ENCODE measurements around the gene SENP7. TPM values are rescaled to one million over a fixed set of nuclear protein-coding genes. Genes with fewer than 3 reads are reported as not detected.

Gene SENP7
- total and polyA plus RNA-seq, 2 experiments from 2014 or later = 3.5 to 8.2 TPM

DNA sequence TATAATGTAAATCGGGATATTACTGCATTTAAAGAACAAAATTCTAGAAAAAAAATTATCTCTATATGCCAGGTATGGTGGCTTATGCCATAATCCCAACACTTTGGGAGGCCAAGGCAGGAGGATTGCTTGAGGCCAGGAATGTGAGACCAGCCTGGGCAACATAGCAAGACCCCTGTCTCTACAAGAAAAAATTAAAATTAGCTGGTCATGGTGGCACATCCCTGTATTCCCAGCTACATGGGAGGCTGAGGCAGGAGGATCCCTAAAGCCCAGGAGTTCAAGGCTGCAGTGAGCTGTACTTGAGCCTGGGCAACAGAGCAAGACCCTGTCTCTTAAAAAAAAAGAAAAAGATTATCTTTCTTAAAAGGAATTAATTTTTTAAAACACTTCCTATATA is 12.8 kb downstream of the SENP7 start:
- no peaks in the 10 kb centered on the region for H3K9me3 ChIP-seq (ENCODE audit: low read depth)
- no peak for TF ChIP-seq EZH2phosphoT487 (IDR thresholded peaks at IDR 0.05; ENCODE audit: insufficient read depth, low read depth)
- H3K27me3 ChIP-seq (replicated peaks; ENCODE audit: insufficient read depth) = no peaks in the 10 kb centered on the region
- H3K27ac ChIP-seq = no peak overlapping the region
- DNase-seq = no peak
- H3F3A ChIP-seq (ENCODE audit: insufficient read depth) = no peaks in the 10 kb centered on the region
- H3K79me2 ChIP-seq (ENCODE audit: insufficient read depth) = peaks cover 24% of the 10 kb centered on the region
- WGBS, 2 experiments (ENCODE audit: low coverage in 1 of 2, low lambda C conversion rate in 2 of 2, missing lambda C conversion rate in 2 of 2) = 100% methylated on average over 1 of the region's 1 CpG
- in situ Hi-C loops (cut with MboI) = no loop called here
- H3K36me3 ChIP-seq (ENCODE audit: low read depth) = no peaks in the 10 kb centered on the region
- H4K20me1 ChIP-seq (ENCODE audit: insufficient read depth) = no peaks in the 10 kb centered on the region
- no peak overlapping the region for H2AFZ ChIP-seq
- no peaks in the 10 kb centered on the region for H3K4me1 ChIP-seq (ENCODE audit: insufficient read depth)
- no peak overlapping the region for H3K9ac ChIP-seq
- no peak overlapping the region for H3K4me2 ChIP-seq (ENCODE audit: unreplicated experiment)
- no peak overlapping the region for H3K4me3 ChIP-seq
- no peaks in the 10 kb centered on the region for H3K9me2 ChIP-seq (ENCODE audit: insufficient read depth)

DNA sequence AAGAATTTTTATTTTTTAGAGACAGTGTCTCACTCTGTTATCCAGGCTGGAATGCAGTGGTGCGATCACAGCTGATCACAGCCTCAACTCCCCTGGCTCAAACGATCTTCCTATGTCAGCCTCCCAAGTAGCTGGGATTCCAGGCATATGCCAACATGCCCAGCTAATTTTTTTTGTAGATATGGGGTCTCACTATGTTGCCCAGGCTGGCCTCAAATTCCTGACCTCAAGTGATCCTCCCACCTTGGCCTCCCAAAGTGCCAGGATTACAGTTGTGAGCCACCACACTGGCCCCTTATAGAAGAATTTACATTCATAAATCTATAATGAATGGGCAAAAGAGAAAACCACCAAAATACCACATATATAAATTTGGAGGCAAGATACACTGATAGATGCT is 15.2 kb downstream of the SENP7 start:
- Histone ChIP-seq H3K9ac (no peak overlapping the region), H3K27ac (no peak overlapping the region), H3K9me3 (ENCODE audit: low read depth) (no peaks in the 10 kb centered on the region), H2AFZ (no peak overlapping the region), H3K4me2 (ENCODE audit: unreplicated experiment) (no peak overlapping the region), H3K9me2 (ENCODE audit: insufficient read depth) (no peaks in the 10 kb centered on the region), H3K4me3 (no peak overlapping the region), H3K27me3 (replicated peaks; ENCODE audit: insufficient read depth) (no peaks in the 10 kb centered on the region), H3K36me3 (ENCODE audit: low read depth) (no peaks in the 10 kb centered on the region), H3F3A (ENCODE audit: insufficient read depth) (no peaks in the 10 kb centered on the region), H4K20me1 (ENCODE audit: insufficient read depth) (no peaks in the 10 kb centered on the region), H3K79me2 (ENCODE audit: insufficient read depth) (peaks cover 12% of the 10 kb centered on the region), H3K4me1 (ENCODE audit: insufficient read depth) (no peaks in the 10 kb centered on the region)
- no peak for DNase-seq
- 97 to 98% methylated on average over 2 of the region's 2 CpGs for WGBS, 2 experiments (ENCODE audit: low coverage in 1 of 2, low lambda C conversion rate in 2 of 2, missing lambda C conversion rate in 2 of 2)
- in situ Hi-C loops (cut with MboI) = no loop called here
- TF ChIP-seq EZH2phosphoT487 (IDR thresholded peaks at IDR 0.05; ENCODE audit: insufficient read depth, low read depth) (no peak), EZH2 (IDR thresholded peaks at IDR 0.05; ENCODE audit: insufficient read depth, poor library complexity, severe bottlenecking) (no peak)

- no peak for DNase-seq
- Histone ChIP-seq H3K36me3 (ENCODE audit: low read depth) (no peaks in the 10 kb centered on the region), H3K27ac (no peak overlapping the region), H3K79me2 (ENCODE audit: insufficient read depth) (no peaks in the 10 kb centered on the region), H3K4me3 (no peak overlapping the region), H3K9me3 (ENCODE audit: low read depth) (no peaks in the 10 kb centered on the region), H3K9me2 (ENCODE audit: insufficient read depth) (no peaks in the 10 kb centered on the region), H3K4me2 (ENCODE audit: unreplicated experiment) (no peak overlapping the region), H3F3A (ENCODE audit: insufficient read depth) (no peaks in the 10 kb centered on the region), H3K9ac (no peak overlapping the region), H3K4me1 (ENCODE audit: insufficient read depth) (no peaks in the 10 kb centered on the region), H3K27me3 (replicated peaks; ENCODE audit: insufficient read depth) (no peaks in the 10 kb centered on the region), H4K20me1 (ENCODE audit: insufficient read depth) (no peaks in the 10 kb centered on the region), H2AFZ (no peak overlapping the region)
- TF ChIP-seq EZH2phosphoT487 (IDR thresholded peaks at IDR 0.05; ENCODE audit: insufficient read depth, low read depth) (no peak), EZH2 (IDR thresholded peaks at IDR 0.05; ENCODE audit: insufficient read depth, poor library complexity, severe bottlenecking) (no peak)
- 73 to 77% methylated on average over 4 of the region's 4 CpGs for WGBS, 2 experiments (ENCODE audit: low coverage in 1 of 2, low lambda C conversion rate in 2 of 2, missing lambda C conversion rate in 2 of 2)
- in situ Hi-C loops (cut with MboI) = no loop called here
Observed at GRCh38 chr3:101495552-101495951, 17.5 kb downstream of the SENP7 start.

GRCh38 chr3:101484805-101485620 is 28.0 kb downstream of the SENP7 start:
- H3K27me3 ChIP-seq (replicated peaks; ENCODE audit: insufficient read depth) = no peaks in the 10 kb centered on the region
- H3K27ac ChIP-seq = no peak overlapping the region
- no peaks in the 10 kb centered on the region for H3K36me3 ChIP-seq (ENCODE audit: low read depth)
- H2AFZ ChIP-seq = no peak overlapping the region
- DNase-seq = peak; percentile 60
- H3F3A ChIP-seq (ENCODE audit: insufficient read depth) = no peaks in the 10 kb centered on the region
- no peaks in the 10 kb centered on the region for H3K9me3 ChIP-seq (ENCODE audit: low read depth)
- WGBS, 2 experiments (ENCODE audit: low coverage in 1 of 2, low lambda C conversion rate in 2 of 2, missing lambda C conversion rate in 2 of 2) = 75 to 78% methylated on average over 8 of the region's 8 CpGs
- peaks cover 34% of the 10 kb centered on the region for H3K79me2 ChIP-seq (ENCODE audit: insufficient read depth)
- H4K20me1 ChIP-seq (ENCODE audit: insufficient read depth) = peaks cover 5% of the 10 kb centered on the region; the same call in 1 of the 2 replicates
- H3K4me1 ChIP-seq (ENCODE audit: insufficient read depth) = 0 out of 2 replicates have a peak, but pooled peaks cover 6% of the 10 kb centered on the region
- no peak overlapping the region for H3K4me2 ChIP-seq (ENCODE audit: unreplicated experiment)
- in situ Hi-C loops (cut with MboI) = no loop called here
- no peak overlapping the region for H3K9ac ChIP-seq
- no peak for TF ChIP-seq EZH2phosphoT487 (IDR thresholded peaks at IDR 0.05; ENCODE audit: insufficient read depth, low read depth)
- TF ChIP-seq EZH2 (IDR thresholded peaks at IDR 0.05; ENCODE audit: insufficient read depth, poor library complexity, severe bottlenecking) = no peak
- no peaks in the 10 kb centered on the region for H3K9me2 ChIP-seq (ENCODE audit: insufficient read depth)
- no peak overlapping the region for H3K4me3 ChIP-seq

All from GM23248 (cell line).